CD4-positive, CD25-positive, alpha-beta regulatory T cell (primary cell): ENCODE measurements around the gene SLC22A5. TPM values are rescaled to one million over a fixed set of nuclear protein-coding genes. Genes with fewer than 3 reads are reported as not detected.
A peak's percentile ranks its signal among the peaks of the same experiment; 100 is the strongest.

Experiments used
- ATAC-seq, 2 donors: fragments of 150-1000 bp; cut with Tn5 transposase; one replicate each; pipeline ENCODE4 v1.10.0; 2021; ENCODE audit warnings: low read depth in 2 of 2, moderate number of reproducible peaks in 2 of 2, moderate library complexity in 1 of 2
- DNase-seq, 3 donors: peaks; one replicate each; pipeline versions ENCODE4 v3.0.0 to v3.0.0-alpha.2; 2012 to 2022; ENCODE audit warnings: mixed read lengths in 1 of 3
- H3K27ac ChIP-seq: one replicate; pipeline ENCODE4 v1.7.0; 2013; ENCODE audit warnings: mild to moderate bottlenecking, low read length; ENCODE audit not compliant: insufficient read depth, poor library complexity, severe bottlenecking
- H3K27me3 ChIP-seq: one replicate; pipeline ENCODE4 v1.7.0; 2013; ENCODE audit warnings: low read length; ENCODE audit not compliant: control insufficient read depth, insufficient read depth
- H3K36me3 ChIP-seq: one replicate; pipeline ENCODE4 v1.7.0; 2013; ENCODE audit warnings: mild to moderate bottlenecking, low read length, moderate library complexity; ENCODE audit not compliant: control insufficient read depth, insufficient read depth
- H3K4me1 ChIP-seq: 2 replicates; pipeline ENCODE4 v1.7.0; 2013; ENCODE audit warnings: mild to moderate bottlenecking, low read length; ENCODE audit not compliant: insufficient read depth, control insufficient read depth, poor library complexity, severe bottlenecking
- H3K4me3 ChIP-seq: one replicate; pipeline ENCODE4 v1.7.0; 2013; ENCODE audit warnings: low read depth, mild to moderate bottlenecking, low read length, moderate library complexity
- H3K9me3 ChIP-seq, 2 experiments: 1 replicate in 1 of 2; 2 replicates in 1 of 2; pipeline ENCODE4 v1.7.0; 2013; ENCODE audit warnings: low read length in 2 of 2, mild to moderate bottlenecking in 1 of 2, moderate library complexity in 1 of 2; ENCODE audit not compliant: control insufficient read depth in 2 of 2
- H3K27ac Mint-ChIP-seq, 3 donors: one replicate each; pipeline ENCODE4 v1.8.0; 2020 to 2022; ENCODE audit warnings: mild to moderate bottlenecking in 3 of 3, mixed read lengths in 3 of 3, moderate library complexity in 2 of 3
- H3K27me3 Mint-ChIP-seq: one replicate; pipeline ENCODE4 v1.8.0; 2022; ENCODE audit warnings: mild to moderate bottlenecking, mixed read lengths
- H3K36me3 Mint-ChIP-seq: one replicate; pipeline ENCODE4 v1.8.0; 2020; ENCODE audit warnings: mixed read lengths
- H3K4me1 Mint-ChIP-seq, 4 donors: one replicate each; pipeline ENCODE4 v1.8.0; 2020 to 2022; ENCODE audit warnings: mixed read lengths in 4 of 4, mild to moderate bottlenecking in 1 of 4
- H3K4me3 Mint-ChIP-seq, 4 donors: one replicate each; pipeline ENCODE4 v1.8.0; 2020 to 2022; ENCODE audit warnings: mild to moderate bottlenecking in 4 of 4, mixed read lengths in 4 of 4, moderate library complexity in 3 of 4
- H3K9me3 Mint-ChIP-seq, 7 donors: one replicate each; pipeline ENCODE4 v1.8.0; 2020 to 2022; ENCODE audit warnings: mixed read lengths in 7 of 7, mild to moderate bottlenecking in 3 of 7, moderate library complexity in 2 of 7
- polyA plus RNA-seq, 4 donors: library from polyadenylated mRNA; unstranded; fragments of 300-500 nt; fragmentation: Illumina TruSeq; gene quantifications; one replicate each; pipeline ENCODE4 v1.2.3, GENCODE V29; 2021
- total RNA-seq: library from RNA; stranded (reverse); gene quantifications from one replicate; pipeline ENCODE4 v1.2.3, GENCODE V29; 2022

Gene SLC22A5
- total and polyA plus RNA-seq, 5 donors from 2014 or later: 0.54 to 3.2 (median 2.1) TPM

- no peak for DNase-seq
- Histone ChIP-seq H3K27me3 (no peaks in the 10 kb centered on the region), H3K4me3 (peak overlapping the region; percentile 55), H3K36me3 (no peaks in the 10 kb centered on the region), H3K27ac (peak overlapping the region; percentile 51), H3K9me3 (no peaks in the 10 kb centered on the region), H3K4me1 (peaks cover 21% of the 10 kb centered on the region)
- H3K4me1 Mint-ChIP-seq: peaks cover 5 to 29% (median 21%) of the 10 kb centered on the region in 4 donors
- peak overlapping the region; percentile 9 to 77 (median 74) for H3K27ac Mint-ChIP-seq
- no peak for ATAC-seq
- H3K36me3 Mint-ChIP-seq: peaks cover 5% of the 10 kb centered on the region
- peaks cover 4% of the 10 kb centered on the region for H3K27me3 Mint-ChIP-seq
- no peaks in the 10 kb centered on the region for H3K9me3 Mint-ChIP-seq
- peak overlapping the region; percentile 3 to 84 (median 60) for H3K4me3 Mint-ChIP-seq
Measured at GRCh38 chr5:132369007-132369473, 470 bp upstream of the SLC22A5 start.

DNA sequence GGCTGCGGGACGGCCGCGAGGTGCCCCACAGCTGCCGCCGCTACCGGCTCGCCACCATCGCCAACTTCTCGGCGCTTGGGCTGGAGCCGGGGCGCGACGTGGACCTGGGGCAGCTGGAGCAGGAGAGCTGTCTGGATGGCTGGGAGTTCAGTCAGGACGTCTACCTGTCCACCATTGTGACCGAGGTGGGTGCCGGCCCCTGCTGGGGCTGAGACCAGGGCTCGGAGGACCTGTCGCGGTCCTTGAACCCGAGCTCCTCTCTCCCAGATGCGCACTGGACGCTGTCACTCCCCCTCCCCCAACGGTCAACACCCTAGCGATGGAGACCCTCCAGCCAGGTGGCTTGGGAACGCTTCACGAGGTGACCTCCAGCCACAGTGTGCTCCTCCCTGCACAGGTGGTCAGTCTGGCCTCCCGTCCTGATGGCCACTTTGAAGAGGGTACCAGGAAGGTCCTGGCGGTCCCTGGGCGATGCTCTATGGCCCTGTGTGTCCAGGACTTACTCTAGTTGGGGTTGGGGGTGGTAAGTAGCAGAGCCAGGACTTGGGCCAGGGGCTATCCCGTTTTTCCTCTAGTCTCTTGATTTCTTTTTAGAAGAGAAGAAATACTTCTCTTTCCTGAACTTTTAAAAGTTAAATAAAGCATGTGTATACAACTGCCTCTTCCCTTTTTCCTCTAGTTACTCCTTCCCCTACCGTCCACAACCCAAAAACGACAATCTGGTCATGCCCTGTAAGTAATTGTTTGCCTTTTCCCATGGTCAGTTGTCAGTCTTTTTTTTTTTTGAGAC lies 866 bp downstream of the SLC22A5 start:
- peaks cover 21% of the 10 kb centered on the region for H3K4me1 ChIP-seq
- H3K4me1 Mint-ChIP-seq: peaks cover 5 to 34% (median 23%) of the 10 kb centered on the region in 4 donors
- peaks cover 4% of the 10 kb centered on the region for H3K27me3 Mint-ChIP-seq
- DNase-seq: no peak
- no peaks in the 10 kb centered on the region for H3K27me3 ChIP-seq
- H3K27ac ChIP-seq: peak overlapping the region; percentile 51
- H3K36me3 ChIP-seq: no peaks in the 10 kb centered on the region
- H3K9me3 Mint-ChIP-seq: no peaks in the 10 kb centered on the region
- H3K27ac Mint-ChIP-seq: peak overlapping the region; percentile 65 to 89 (median 83)
- peak overlapping the region; percentile 84 to 92 (median 86) for H3K4me3 Mint-ChIP-seq
- H3K9me3 ChIP-seq: no peaks in the 10 kb centered on the region
- ATAC-seq: no peak
- no peaks in the 10 kb centered on the region for H3K36me3 Mint-ChIP-seq
- peak overlapping the region; percentile 41 for H3K4me3 ChIP-seq

- H3K36me3 Mint-ChIP-seq: no peaks in the 10 kb centered on the region
- H3K9me3 ChIP-seq: no peaks in the 10 kb centered on the region
- H3K27me3 Mint-ChIP-seq: peaks cover 4% of the 10 kb centered on the region
- H3K4me1 ChIP-seq: peaks cover 21% of the 10 kb centered on the region
- H3K27ac ChIP-seq: no peak overlapping the region
- peaks cover 5 to 34% (median 25%) of the 10 kb centered on the region in 4 donors for H3K4me1 Mint-ChIP-seq
- DNase-seq (no peak), ATAC-seq (no peak)
- peak overlapping the region; percentile 41 for H3K4me3 ChIP-seq
- no peaks in the 10 kb centered on the region for H3K36me3 ChIP-seq
- H3K9me3 Mint-ChIP-seq: no peaks in the 10 kb centered on the region
- peak overlapping the region; percentile 83 to 89 (median 89) for H3K27ac Mint-ChIP-seq
- H3K4me3 Mint-ChIP-seq: peak overlapping the region; percentile 84 to 92 (median 86)
- no peaks in the 10 kb centered on the region for H3K27me3 ChIP-seq
Measured at GRCh38 chr5:132370971-132371602, 1.6 kb downstream of the SLC22A5 start.

- Histone ChIP-seq H3K9me3 (no peaks in the 10 kb centered on the region), H3K36me3 (no peaks in the 10 kb centered on the region), H3K27ac (no peak overlapping the region), H3K4me3 (no peak overlapping the region), H3K27me3 (no peaks in the 10 kb centered on the region), H3K4me1 (peaks cover 21% of the 10 kb centered on the region)
- Mint-ChIP-seq H3K4me1 (peaks cover 5 to 34% (median 25%) of the 10 kb centered on the region in 4 donors), H3K4me3 (peak overlapping the region; percentile 84 to 92 (median 86)), H3K9me3 (no peaks in the 10 kb centered on the region), H3K36me3 (no peaks in the 10 kb centered on the region), H3K27ac (peak overlapping the region in 2 of 3 donors; percentile 83 to 89), H3K27me3 (peaks cover 4% of the 10 kb centered on the region)
- no peak for DNase-seq
- ATAC-seq: no peak
Measured at GRCh38 chr5:132371603-132371994, 2.1 kb downstream of the SLC22A5 start.

DNA sequence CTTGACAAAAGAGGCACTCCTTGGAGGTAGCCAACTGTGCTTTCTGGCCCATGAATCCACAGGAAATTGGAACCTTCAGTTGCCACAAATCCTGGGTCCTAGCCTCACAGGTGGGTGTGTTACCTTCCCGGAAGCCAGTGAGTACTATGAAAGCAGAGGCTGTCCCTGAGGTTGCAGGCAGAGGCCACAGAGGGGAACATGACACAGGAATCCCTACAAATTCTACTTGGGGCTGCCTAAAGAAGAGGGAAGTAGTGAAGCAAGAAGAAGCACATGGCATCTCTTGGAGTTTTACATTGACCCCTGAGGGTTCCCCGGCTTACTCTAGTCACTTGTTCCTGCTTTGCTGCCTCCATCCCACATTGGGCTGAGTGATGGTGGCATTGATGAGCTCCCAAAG lies 2.6 kb downstream of the SLC22A5 start:
- Mint-ChIP-seq H3K4me3 (no peak overlapping the region), H3K4me1 (peaks cover 5 to 34% (median 25%) of the 10 kb centered on the region in 4 donors), H3K36me3 (no peaks in the 10 kb centered on the region), H3K9me3 (no peaks in the 10 kb centered on the region), H3K27ac (no peak overlapping the region), H3K27me3 (peaks cover 4% of the 10 kb centered on the region)
- ATAC-seq: no peak
- peaks cover 21% of the 10 kb centered on the region for H3K4me1 ChIP-seq
- H3K36me3 ChIP-seq: no peaks in the 10 kb centered on the region
- H3K27ac ChIP-seq: no peak overlapping the region
- no peaks in the 10 kb centered on the region for H3K27me3 ChIP-seq
- H3K9me3 ChIP-seq: no peaks in the 10 kb centered on the region
- DNase-seq: no peak
- no peak overlapping the region for H3K4me3 ChIP-seq

GRCh38 chr5:132372542-132372941 lies 3.0 kb downstream of the SLC22A5 start:
- DNase-seq (no peak), ATAC-seq (no peak)
- Histone ChIP-seq H3K27ac (no peak overlapping the region), H3K9me3 (no peaks in the 10 kb centered on the region), H3K4me1 (peaks cover 21% of the 10 kb centered on the region), H3K27me3 (no peaks in the 10 kb centered on the region), H3K4me3 (no peak overlapping the region), H3K36me3 (no peaks in the 10 kb centered on the region)
- no peak overlapping the region for H3K27ac Mint-ChIP-seq
- H3K4me3 Mint-ChIP-seq: peak overlapping the region in 1 of 4 donors; percentile 50
- peaks cover 4% of the 10 kb centered on the region for H3K27me3 Mint-ChIP-seq
- no peaks in the 10 kb centered on the region for H3K9me3 Mint-ChIP-seq
- peaks cover 5 to 34% (median 23%) of the 10 kb centered on the region in 4 donors for H3K4me1 Mint-ChIP-seq
- H3K36me3 Mint-ChIP-seq: no peaks in the 10 kb centered on the region

- Histone ChIP-seq H3K36me3 (no peaks in the 10 kb centered on the region), H3K27ac (no peak overlapping the region), H3K9me3 (no peaks in the 10 kb centered on the region), H3K4me3 (no peak overlapping the region), H3K4me1 (peaks cover 7% of the 10 kb centered on the region), H3K27me3 (no peaks in the 10 kb centered on the region)
- no peak for DNase-seq
- Mint-ChIP-seq H3K4me3 (no peak overlapping the region), H3K36me3 (peaks cover 7% of the 10 kb centered on the region), H3K4me1 (peaks cover 5 to 26% (median 14%) of the 10 kb centered on the region in 4 donors), H3K9me3 (no peaks in the 10 kb centered on the region), H3K27me3 (peaks cover 4% of the 10 kb centered on the region), H3K27ac (no peak overlapping the region)
- ATAC-seq: no peak
Measured at GRCh38 chr5:132375957-132376356, 6.4 kb downstream of the SLC22A5 start.
